OCI-LY1 (cell line): Measurements from ENCODE around the gene EFCAB10.

Experiments
- EZH2 ChIP-seq: fragments of 200-600 bp; sonication (generic), shearing (Covaris generic); IDR thresholded peaks from 2 replicates; pipeline ENCODE4 v1.8.0; 2017; ENCODE audit warnings: borderline replicate concordance, mixed run types, mild to moderate bottlenecking, antibody characterized with exemption, low read length, moderate library complexity, mixed read lengths
- TF ChIP-seq, protein P1 (sequence below): fragments of 200-600 bp; sonication (generic), shearing (Covaris generic); IDR thresholded peaks from 2 replicates; pipeline ENCODE4 v1.5.1; 2017; ENCODE audit warnings: mild to moderate bottlenecking, antibody characterized with exemption, low read length, moderate library complexity, mixed read lengths

- TF ChIP-seq, protein P1, sequence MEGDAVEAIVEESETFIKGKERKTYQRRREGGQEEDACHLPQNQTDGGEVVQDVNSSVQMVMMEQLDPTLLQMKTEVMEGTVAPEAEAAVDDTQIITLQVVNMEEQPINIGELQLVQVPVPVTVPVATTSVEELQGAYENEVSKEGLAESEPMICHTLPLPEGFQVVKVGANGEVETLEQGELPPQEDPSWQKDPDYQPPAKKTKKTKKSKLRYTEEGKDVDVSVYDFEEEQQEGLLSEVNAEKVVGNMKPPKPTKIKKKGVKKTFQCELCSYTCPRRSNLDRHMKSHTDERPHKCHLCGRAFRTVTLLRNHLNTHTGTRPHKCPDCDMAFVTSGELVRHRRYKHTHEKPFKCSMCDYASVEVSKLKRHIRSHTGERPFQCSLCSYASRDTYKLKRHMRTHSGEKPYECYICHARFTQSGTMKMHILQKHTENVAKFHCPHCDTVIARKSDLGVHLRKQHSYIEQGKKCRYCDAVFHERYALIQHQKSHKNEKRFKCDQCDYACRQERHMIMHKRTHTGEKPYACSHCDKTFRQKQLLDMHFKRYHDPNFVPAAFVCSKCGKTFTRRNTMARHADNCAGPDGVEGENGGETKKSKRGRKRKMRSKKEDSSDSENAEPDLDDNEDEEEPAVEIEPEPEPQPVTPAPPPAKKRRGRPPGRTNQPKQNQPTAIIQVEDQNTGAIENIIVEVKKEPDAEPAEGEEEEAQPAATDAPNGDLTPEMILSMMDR: no peak
- no peak for TF ChIP-seq EZH2
Observed at GRCh38 chr7:105585850-105586500, 4.7 kb upstream of the EFCAB10 start.
